MM.1S (cell line): ENCODE data around the gene CAVIN3.

Experiments
- DNase-seq: peaks from one replicate; pipeline ENCODE4 v3.0.0-alpha.2; 2015
- H2AFZ ChIP-seq: fragments of 300-600 bp; sonication (generic); 2 replicates; pipeline ENCODE4 v1.6.0; 2016; ENCODE audit warnings: antibody characterized with exemption, low read length
- H3F3A ChIP-seq: fragments of 300-600 bp; sonication (generic); 2 replicates; pipeline ENCODE4 v1.6.1; 2016; ENCODE audit warnings: mild to moderate bottlenecking, antibody characterized with exemption, low read length, moderate library complexity, mixed read lengths; ENCODE audit not compliant: insufficient read depth
- H3K27ac ChIP-seq: fragments of 300-600 bp; sonication (generic); 2 replicates; pipeline ENCODE4 v1.5.1; 2016; ENCODE audit warnings: mild to moderate bottlenecking, low read length
- H3K27me3 ChIP-seq: fragments of 300-600 bp; sonication (generic); replicated peaks from 2 replicates; pipeline ENCODE4 v1.6.0; 2016; ENCODE audit warnings: low read length; ENCODE audit not compliant: insufficient read depth
- H3K36me3 ChIP-seq: fragments of 300-600 bp; sonication (generic); replicated peaks from 2 replicates; pipeline ENCODE4 v1.6.1; 2016; ENCODE audit warnings: mild to moderate bottlenecking, low read length, mixed read lengths; ENCODE audit not compliant: insufficient read depth
- H3K4me1 ChIP-seq: fragments of 300-600 bp; sonication (generic); 2 replicates; pipeline ENCODE4 v1.6.1; 2016; ENCODE audit warnings: low read length, mixed read lengths
- H3K4me2 ChIP-seq: fragments of 300-600 bp; sonication (generic); 2 replicates; pipeline ENCODE4 v1.6.0; 2016; ENCODE audit warnings: low read depth, low read length
- H3K4me3 ChIP-seq: fragments of 300-600 bp; sonication (generic); 2 replicates; pipeline ENCODE4 v1.5.1; 2016; ENCODE audit warnings: low read length, mixed read lengths
- H3K79me2 ChIP-seq: fragments of 300-600 bp; sonication (generic); 2 replicates; pipeline ENCODE4 v1.6.1; 2016; ENCODE audit warnings: mixed run types, low read length, mixed read lengths
- H3K9ac ChIP-seq: fragments of 300-600 bp; sonication (generic); 2 replicates; pipeline ENCODE4 v1.6.1; 2016; ENCODE audit warnings: low read length, mixed read lengths
- H3K9me2 ChIP-seq: fragments of 300-600 bp; sonication (generic); replicated peaks from 2 replicates; pipeline ENCODE4 v1.6.1; 2016; ENCODE audit warnings: mild to moderate bottlenecking, low read length, mixed read lengths; ENCODE audit not compliant: insufficient read depth
- H3K9me3 ChIP-seq: fragments of 300-600 bp; sonication (generic); replicated peaks from 2 replicates; pipeline ENCODE4 v1.6.1; 2016; ENCODE audit warnings: mild to moderate bottlenecking, low read length, mixed read lengths; ENCODE audit not compliant: insufficient read depth
- H4K20me1 ChIP-seq: fragments of 300-600 bp; sonication (generic); 2 replicates; pipeline ENCODE4 v1.6.1; 2016; ENCODE audit warnings: mild to moderate bottlenecking, low read length, moderate library complexity, mixed read lengths; ENCODE audit not compliant: insufficient read depth
- EZH2 ChIP-seq: fragments of 300-600 bp; sonication (generic); optimal IDR thresholded peaks from 2 replicates; pipeline ENCODE3; 2017; ENCODE audit warnings: low read depth, mild to moderate bottlenecking, antibody characterized with exemption, low read length, mixed read lengths
- EZH2phosphoT487 ChIP-seq: fragments of 300-600 bp; sonication (generic); IDR thresholded peaks from 2 replicates; pipeline ENCODE4 v1.6.1; 2018; ENCODE audit warnings: antibody characterized with exemption, low read length
- TF ChIP-seq, protein P1 (sequence below): fragments of 300-600 bp; sonication (generic); IDR thresholded peaks from 2 replicates; pipeline ENCODE4 v1.5.1; 2016; ENCODE audit warnings: antibody characterized with exemption, low read length, mixed read lengths

The CAVIN3 gene

DNA sequence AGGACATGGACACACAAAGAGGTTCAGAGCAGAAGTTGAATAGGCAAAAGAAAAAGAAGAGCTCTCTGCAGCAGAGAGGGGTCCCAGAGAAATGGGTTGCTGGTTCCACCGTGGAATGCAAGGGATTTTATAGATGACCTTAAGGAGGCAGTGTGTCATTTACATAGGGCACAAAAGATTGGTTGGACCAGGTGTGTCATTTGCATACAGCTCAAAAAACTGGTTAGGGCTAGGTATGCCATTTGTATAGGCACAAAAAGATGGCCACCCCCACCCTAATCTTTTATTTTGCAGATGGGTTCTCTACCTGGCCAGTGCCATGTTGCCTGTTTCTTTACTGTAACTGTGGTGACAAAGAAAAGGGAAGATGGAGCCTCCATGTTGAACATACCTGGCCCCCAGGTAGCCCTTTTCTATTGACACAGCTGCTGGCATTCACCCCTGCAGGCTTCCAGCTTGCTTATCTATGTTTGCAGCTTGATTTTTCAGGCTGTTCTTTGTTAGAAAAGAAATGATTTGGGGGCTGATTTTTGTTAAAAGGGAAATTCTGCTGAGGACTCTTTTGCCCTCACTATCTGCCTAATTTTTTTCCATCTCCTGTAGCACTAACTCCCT is 3.1 kb upstream of the CAVIN3 start:
- Histone ChIP-seq H3K79me2 (no peaks in the 10 kb centered on the region), H3K27me3 (no peaks in the 10 kb centered on the region), H3K9me2 (no peaks in the 10 kb centered on the region), H3K4me2 (no peak overlapping the region), H3F3A (no peaks in the 10 kb centered on the region), H4K20me1 (no peaks in the 10 kb centered on the region), H3K9ac (no peak overlapping the region), H3K9me3 (no peaks in the 10 kb centered on the region), H3K27ac (no peak overlapping the region), H3K36me3 (no peaks in the 10 kb centered on the region), H3K4me1 (no peaks in the 10 kb centered on the region), H2AFZ (no peak overlapping the region), H3K4me3 (no peak overlapping the region)
- no peak for DNase-seq
- TF ChIP-seq EZH2 (no peak), EZH2phosphoT487 (no peak)
- TF ChIP-seq, protein P1, sequence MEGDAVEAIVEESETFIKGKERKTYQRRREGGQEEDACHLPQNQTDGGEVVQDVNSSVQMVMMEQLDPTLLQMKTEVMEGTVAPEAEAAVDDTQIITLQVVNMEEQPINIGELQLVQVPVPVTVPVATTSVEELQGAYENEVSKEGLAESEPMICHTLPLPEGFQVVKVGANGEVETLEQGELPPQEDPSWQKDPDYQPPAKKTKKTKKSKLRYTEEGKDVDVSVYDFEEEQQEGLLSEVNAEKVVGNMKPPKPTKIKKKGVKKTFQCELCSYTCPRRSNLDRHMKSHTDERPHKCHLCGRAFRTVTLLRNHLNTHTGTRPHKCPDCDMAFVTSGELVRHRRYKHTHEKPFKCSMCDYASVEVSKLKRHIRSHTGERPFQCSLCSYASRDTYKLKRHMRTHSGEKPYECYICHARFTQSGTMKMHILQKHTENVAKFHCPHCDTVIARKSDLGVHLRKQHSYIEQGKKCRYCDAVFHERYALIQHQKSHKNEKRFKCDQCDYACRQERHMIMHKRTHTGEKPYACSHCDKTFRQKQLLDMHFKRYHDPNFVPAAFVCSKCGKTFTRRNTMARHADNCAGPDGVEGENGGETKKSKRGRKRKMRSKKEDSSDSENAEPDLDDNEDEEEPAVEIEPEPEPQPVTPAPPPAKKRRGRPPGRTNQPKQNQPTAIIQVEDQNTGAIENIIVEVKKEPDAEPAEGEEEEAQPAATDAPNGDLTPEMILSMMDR, result no peak

DNA sequence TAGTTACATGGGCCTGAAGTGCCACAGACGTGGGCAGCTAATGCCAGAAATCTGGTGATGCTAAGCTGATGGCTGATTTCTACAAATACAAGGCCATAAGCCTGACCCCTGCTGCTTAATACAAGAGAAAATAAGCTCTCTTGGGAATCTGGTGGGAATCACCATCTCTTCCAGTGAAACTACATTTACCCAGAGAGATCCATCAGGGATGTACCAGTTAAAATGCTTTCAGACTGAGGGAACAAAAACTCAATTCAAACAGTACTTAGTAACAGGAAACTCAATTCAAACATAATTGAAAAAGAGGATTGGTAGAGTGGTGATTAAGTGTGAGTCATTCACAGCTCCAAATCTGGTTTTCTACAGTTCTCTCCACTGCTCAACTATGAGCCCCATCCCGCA is 1.7 kb upstream of the CAVIN3 start:
- no peak overlapping the region for H3K9ac ChIP-seq
- H3K9me3 ChIP-seq, result no peaks in the 10 kb centered on the region
- no peaks in the 10 kb centered on the region for H3K27me3 ChIP-seq
- TF ChIP-seq, protein P1, result no peak
- no peak for TF ChIP-seq EZH2
- no peak for TF ChIP-seq EZH2phosphoT487
- no peak overlapping the region for H3K4me3 ChIP-seq
- H3K79me2 ChIP-seq, result no peaks in the 10 kb centered on the region
- no peaks in the 10 kb centered on the region for H3K9me2 ChIP-seq
- H2AFZ ChIP-seq, result no peak overlapping the region
- no peaks in the 10 kb centered on the region for H3K36me3 ChIP-seq
- H3F3A ChIP-seq, result no peaks in the 10 kb centered on the region
- H3K27ac ChIP-seq, result no peak overlapping the region
- no peak for DNase-seq
- H4K20me1 ChIP-seq, result no peaks in the 10 kb centered on the region
- H3K4me1 ChIP-seq, result no peaks in the 10 kb centered on the region
- H3K4me2 ChIP-seq, result no peak overlapping the region

DNA sequence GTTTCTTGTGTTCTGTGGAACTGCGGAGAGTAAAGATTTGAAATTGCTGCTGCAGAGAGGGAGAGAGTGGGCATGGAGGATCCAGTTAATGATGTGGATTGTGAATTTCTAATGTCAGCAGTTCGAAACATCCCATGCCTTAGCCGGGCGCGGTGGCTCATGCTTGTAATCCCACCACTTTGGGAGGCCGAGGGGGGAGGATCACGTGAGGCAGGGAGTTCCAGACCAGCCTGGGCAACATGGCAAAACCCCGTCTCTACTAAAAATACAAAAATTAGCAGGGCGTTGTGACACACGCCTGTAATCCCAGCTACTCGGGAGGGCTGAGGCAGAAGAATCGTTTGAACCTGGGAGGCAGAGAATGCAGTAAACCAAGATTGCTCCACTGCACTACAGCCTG is 1.1 kb upstream of the CAVIN3 start:
- Histone ChIP-seq H3K4me1 (no peaks in the 10 kb centered on the region), H3K4me3 (no peak overlapping the region), H3K9me2 (no peaks in the 10 kb centered on the region), H3K4me2 (no peak overlapping the region), H3K79me2 (no peaks in the 10 kb centered on the region), H3K27me3 (no peaks in the 10 kb centered on the region), H3K9ac (no peak overlapping the region), H3K9me3 (no peaks in the 10 kb centered on the region), H3K27ac (no peak overlapping the region), H3F3A (no peaks in the 10 kb centered on the region), H4K20me1 (no peaks in the 10 kb centered on the region), H3K36me3 (no peaks in the 10 kb centered on the region), H2AFZ (no peak overlapping the region)
- DNase-seq, result no peak
- TF ChIP-seq EZH2phosphoT487 (no peak), EZH2 (no peak)
- TF ChIP-seq, protein P1, result no peak
